ENCODE measurements around the gene C1D. TPM values are rescaled to one million over a fixed set of nuclear protein-coding genes. Genes with fewer than 3 reads are reported as not detected.
A peak's percentile ranks its signal among the peaks of the same experiment; 100 is the strongest.
"Not testable (repeated sequence)": the region's sequence is repeated elsewhere in the genome, so short reads cannot be mapped to it uniquely, and the experiment has no call there.

C1D gene
- total RNA-seq, 1 donor from 2014 or later, result 13.7 TPM

DNA sequence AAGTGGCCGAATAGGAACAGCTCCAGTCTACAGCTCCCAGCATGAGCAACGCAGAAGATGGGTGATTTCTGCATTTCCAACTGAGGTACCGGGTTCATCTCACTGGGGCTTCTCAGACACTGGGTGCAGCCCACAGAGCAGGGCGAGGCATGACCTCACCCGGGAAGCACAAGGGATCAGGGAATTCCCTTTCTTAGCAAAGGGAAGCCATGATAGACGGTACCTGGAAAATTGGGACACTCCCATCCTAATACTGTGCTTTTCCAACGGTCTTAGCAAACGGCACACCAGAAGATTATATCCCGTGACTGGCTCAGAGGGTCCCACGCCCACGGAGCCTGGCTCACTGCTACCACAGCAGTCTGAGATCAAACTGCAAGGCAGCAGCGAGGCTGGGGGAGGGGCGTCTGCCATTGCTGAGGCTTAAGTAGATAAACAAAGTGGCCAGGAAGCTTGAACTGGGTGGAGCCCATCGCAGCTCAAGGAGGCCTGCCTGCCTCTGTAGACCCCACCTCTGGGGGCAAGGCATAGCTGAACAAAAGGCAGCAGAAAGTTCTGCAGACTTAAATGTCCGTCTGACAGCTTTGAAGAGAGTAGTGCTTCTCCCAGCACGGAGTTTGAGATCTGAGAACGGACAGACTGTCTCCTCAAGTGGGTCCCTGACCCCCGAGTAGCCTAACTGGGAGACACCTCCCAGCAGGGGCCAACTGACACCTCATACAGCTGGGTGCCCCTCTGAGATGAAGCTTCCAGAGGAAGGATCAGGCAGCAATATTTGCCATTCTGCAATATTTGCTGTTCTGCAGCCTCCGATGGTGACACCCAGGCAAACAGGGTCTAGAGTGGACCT is 1.2 kb upstream of the C1D start:
- ATAC-seq (ENCODE audit: poor library complexity); intact Hi-C loops (cut with DNase I): not testable (repeated sequence)
- peak; percentile 45 for DNase-seq

DNA sequence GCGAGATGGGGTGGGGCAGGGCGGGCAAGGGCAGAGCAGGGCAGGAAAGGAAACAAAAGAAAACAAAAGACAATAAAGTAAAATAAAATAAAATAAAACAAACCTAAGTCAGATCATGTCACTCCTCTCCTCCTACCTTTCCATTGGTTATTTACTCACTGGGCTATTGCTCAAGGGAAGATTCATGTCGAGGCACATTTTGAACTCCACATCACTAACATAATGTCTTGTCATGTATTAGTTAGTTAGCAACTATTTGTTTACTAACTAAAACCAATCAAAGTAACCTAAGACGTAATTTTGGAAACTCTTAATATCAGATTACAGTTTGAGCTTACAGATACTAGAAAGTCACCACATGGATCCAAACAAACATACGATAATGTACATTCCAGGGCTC is 2.2 kb downstream of the C1D start:
- DNase-seq (no peak), ATAC-seq (ENCODE audit: poor library complexity) (no peak)
- intact Hi-C loops (cut with DNase I), result no loop called here

DNA sequence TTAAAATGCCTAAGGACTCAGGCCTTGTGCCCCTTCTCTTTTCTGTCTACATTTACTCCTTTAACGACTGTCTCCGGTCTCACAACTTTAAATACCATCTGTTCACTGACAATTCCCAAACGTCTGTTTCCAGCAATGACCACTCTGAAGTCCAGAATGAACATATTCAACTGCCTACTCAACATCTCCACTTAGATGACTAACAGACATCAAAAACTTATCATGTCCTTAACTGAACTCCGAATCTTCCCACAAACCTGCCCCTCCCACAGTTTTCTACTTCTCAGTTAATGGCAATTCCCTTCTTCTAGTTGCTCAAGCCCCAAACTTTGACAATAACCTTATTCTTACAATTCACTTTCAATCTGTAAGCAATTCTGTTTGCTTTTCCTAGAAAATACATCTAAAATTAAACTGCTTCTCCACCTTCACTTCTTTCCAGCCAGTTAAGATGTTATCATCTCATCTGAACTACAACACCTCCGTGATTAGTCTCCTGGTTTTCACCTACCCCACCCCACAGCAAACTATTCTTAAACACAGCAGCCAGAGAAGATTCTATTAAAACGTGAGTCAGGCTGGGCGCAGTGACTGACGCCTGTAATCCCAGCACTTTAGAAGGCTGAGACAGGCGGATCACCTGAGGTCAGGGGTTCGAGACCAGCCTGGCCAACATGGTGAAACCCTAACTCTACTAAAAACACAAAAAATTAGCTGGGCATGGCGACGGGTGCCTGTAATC is 2.8 kb downstream of the C1D start:
- DNase-seq (no peak), ATAC-seq (ENCODE audit: poor library complexity) (no peak)
- intact Hi-C loops (cut with DNase I), result no loop called here

DNA sequence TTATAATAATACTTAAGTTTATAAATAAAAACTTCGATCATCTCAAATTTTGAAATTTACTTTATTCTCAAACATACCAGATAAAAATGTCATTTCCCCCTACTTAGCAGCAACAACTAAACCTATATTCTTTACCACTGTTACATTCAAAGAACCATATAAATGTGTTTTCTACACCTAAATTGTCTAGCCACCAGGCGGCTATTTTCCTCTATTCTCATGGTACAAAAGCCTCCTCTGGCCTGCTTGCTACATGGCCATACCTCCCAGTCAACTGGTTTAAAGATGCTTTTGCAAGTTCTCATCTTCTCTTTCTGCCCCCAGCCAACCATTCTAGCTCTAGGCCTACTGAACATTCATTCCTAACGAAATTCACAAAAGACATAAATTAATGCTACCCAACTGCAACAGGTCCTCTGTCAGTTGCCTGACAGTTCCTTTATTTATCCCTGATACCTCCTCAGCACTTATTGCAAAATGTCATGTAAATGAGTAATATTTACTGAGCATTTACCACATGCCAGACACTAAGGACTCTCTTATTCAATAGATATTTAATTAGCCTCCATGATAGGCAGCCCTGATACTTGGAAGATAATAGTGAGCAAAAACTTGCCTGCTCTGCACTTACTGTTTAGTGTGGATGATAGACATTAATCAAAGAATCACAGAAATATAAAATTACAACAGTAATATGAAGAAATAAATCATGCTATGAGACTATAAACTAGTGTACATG is 5.0 kb downstream of the C1D start:
- DNase-seq (no peak), ATAC-seq (ENCODE audit: poor library complexity) (no peak)
- intact Hi-C loops (cut with DNase I), result no loop called here

DNA sequence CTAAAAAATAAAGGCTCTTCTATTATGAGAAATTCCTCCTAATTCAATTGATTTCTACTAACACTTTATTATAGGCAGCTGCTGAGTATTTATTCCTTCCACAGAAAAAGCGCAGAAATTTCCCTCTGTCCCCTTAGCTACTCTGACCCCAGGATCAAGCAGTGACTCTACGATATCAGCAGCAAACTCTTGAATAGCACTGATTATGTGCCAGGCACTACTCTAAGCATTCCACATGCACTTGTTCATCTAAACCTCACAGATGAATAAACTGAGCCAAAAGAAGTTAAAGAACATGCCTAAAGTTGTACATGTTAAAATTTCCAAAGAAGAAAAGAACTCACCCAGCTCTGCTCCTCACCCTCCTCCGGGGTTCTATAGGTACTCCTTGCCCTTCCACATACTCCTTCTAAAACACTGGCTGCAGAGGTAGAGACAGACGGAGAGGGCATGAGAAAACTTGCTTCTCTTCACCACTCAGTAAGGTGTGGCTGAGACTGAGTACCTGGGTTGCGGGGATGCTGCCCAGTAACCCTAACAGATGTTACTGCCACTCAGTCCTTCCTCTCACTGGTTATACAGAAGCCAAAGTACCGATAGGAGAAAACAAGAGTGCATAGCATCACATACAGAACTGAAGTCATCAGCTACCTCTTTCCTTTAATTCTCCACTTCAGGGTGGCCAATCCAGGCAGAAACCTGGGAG is 9.9 kb downstream of the C1D start:
- DNase-seq (no peak), ATAC-seq (ENCODE audit: poor library complexity) (peak; percentile 68)
- intact Hi-C loops (cut with DNase I), result no loop called here

DNA sequence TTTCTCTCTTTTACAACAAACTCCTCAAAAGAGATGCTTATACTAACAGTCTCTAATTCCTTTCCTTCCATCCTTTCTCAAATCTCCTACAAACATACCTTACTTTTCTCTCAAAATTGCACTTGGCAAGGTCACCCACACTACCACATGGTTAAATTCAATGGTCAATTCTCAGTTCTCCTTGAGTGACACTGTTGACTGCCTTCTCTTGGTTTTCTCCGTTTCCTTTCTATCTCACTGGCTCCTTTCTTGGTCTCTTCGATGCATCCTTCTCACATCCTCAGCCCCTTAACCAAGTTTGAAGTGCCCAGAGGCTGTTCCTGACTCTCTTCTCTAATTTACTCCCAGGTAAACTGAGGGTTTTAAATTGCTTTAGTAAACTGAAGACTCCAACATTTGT is 12.5 kb downstream of the C1D start:
- ATAC-seq (ENCODE audit: poor library complexity), result no peak

DNA sequence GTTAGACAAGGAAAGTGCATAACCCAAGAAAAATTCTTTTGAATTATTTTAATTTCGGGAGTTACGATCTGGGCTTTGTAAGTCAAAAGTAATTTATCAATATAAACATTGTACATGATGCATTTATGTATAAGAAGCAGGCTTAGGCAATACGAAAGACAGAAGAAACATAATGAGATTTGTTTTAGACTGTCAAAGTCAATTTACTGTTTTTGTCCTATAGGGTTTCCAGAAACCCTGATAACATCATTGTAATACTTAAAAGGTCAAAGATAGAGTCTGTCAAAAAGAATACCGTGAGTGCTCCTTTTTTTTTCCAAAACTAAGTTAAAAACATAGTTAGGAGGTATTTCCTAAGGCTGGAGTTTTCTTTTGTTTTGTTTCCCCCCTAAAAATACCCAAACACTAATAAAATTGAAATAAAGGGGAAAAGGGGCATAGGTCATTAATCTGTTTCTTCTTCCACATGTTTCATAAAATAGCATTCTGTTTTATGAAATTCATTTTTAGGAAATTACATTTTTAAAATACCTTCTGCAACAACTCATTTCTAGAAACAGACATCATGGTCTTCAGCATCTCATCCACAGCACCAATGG is 16.1 kb downstream of the C1D start:
- intact Hi-C loops (cut with DNase I), result no loop called here
- DNase-seq (no peak), ATAC-seq (ENCODE audit: poor library complexity) (no peak)

More for the DNA sequence above, 12.5 kb downstream of the C1D start:
- intact Hi-C loops (cut with DNase I), result no loop called here
- no peak for DNase-seq

DNA sequence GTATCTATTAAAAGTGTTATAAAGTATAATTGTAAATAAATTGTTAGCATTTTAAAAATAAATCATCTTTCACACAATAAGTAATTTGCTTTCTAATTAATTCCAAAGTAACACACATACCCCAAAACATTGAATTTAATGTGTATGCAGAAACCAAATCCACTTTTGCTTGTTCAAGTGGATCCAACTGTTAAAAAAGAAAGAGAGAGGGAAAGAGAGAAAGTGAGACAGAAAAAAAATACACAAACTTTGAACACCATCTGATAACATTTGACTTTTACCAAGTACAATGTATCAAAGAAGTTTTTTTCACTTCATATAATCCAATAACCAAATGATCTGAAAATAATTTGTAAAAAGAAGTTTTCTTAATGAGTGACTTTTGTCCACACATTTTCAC is 16.6 kb downstream of the C1D start:
- no peak for ATAC-seq (ENCODE audit: poor library complexity)
- intact Hi-C loops (cut with DNase I), result no loop called here

DNA sequence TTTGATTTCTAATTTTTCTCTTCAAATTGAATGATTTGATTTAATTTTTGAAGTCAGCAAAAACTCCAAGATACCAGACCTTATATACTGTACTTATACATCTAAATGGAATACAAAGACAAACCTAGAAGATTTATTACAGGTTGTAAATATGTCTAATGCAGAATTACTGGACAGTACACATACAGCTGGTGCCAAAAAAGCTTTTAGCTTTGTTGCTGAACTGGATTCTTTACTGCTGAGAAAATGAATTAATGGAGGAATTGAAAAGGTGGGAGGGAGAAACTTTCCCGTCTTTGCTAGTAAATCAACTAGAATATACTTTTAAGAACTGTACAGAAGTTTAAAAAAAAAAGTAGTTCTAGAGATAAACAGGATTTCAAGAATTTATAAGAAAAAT is 17.5 kb downstream of the C1D start:
- DNase-seq (no peak), ATAC-seq (ENCODE audit: poor library complexity) (no peak)
- intact Hi-C loops (cut with DNase I), result no loop called here

More for the DNA sequence above, 16.6 kb downstream of the C1D start:
- no peak for DNase-seq

DNA sequence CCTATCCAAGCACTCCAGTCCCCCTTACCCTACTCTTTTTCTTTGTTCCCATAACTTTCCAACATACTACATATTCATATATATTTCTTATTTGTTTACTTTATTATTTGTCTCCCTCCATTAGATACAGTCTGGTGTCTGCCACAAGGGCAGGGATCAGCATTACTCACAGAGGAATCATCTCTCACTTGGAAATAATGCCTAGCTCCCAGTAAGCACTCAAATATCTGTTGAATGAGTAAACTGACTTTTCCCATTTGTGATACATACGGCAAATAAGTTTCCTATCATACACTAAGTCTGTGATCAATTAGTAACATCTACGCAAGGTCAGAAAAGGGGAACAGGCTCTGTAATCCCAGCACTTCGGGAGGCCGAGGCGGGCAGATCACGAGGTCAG is 18.7 kb downstream of the C1D start:
- intact Hi-C loops (cut with DNase I), result no loop called here
- DNase-seq (no peak), ATAC-seq (ENCODE audit: poor library complexity) (no peak)

DNA sequence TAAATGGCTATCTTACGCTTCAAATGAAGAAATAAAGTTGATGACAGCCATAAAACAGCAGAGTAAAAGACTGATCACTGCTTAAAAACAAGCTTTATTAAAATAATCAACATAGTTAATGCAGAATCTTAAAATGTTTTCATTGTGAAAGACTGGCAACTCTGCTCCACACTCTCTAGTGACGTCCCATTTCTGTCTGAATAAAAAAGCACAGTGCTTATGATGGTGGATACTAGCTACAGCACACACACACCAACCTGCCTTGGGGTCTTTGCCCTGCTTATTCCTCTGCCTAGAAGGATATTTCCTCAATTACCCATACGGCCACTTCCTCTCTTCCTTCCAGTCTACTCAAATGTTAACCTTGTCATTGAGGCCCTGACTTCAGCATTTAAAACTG is 19.1 kb downstream of the C1D start:
- ATAC-seq (ENCODE audit: poor library complexity) (no peak), DNase-seq (no peak)
- intact Hi-C loops (cut with DNase I), result no loop called here

DNA sequence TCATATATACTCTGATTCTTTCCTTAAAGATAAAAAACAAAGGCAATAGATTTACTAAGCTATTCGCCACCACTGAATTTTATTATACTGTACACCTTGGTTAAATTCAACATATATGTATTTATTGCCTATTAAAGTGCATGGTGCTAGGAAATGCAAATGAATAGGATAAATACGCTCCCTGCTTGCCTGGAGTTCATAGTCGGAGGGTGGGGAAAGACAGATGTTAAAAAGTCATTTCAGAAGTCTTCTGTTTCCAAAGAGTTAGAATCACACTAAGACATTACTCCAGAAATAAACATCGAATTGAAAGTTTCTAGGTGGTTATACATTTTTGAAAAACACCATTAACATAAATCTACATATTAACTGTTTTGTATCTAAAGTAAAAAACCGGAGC is 19.8 kb downstream of the C1D start:
- DNase-seq (no peak), ATAC-seq (ENCODE audit: poor library complexity) (no peak)
- intact Hi-C loops (cut with DNase I), result no loop called here

DNA sequence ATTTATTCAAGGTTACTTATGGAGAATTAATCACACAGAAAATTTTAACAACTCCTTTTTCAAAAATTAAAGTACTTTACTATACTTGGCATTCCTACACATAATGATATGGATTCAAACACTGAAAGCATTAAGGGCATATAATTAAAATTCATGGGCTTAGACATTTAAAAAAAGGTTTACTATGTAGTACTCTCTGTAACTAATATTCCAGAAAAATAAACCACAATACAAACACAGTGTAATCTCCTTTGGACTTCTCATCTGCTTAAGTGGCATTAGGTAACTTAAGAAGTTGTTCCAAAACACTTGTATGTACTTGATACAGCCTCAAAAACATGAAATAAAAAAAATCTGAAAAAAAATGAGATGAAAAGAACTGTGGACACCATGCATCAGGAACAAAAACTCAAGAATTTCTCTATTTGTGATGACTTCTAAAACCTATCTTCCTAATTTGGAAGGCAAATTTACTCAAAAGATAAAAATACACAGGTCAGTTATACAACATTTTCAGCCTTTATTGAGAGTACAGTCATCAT is 21.0 kb downstream of the C1D start:
- no peak for ATAC-seq (ENCODE audit: poor library complexity)
- intact Hi-C loops (cut with DNase I), result no loop called here
- DNase-seq, result no peak

DNA sequence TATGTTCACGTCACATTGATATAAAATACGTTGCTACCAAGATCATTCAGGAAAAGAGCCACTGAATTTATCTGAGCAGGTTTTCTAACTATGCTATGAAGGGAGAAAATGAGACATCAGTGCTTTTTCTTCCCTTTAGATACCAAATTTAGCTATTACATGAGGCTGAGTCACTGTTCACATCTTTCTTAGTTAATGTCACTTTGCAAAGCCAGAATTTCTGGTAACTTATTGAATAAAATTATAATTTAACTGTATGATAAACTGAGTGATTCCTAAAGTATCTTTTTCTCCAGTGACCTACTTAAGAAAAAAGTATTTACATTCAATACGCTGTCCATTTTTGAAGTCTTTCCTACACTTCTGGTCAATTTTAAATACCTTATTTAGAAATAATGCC is 22.7 kb downstream of the C1D start:
- intact Hi-C loops (cut with DNase I), result no loop called here
- DNase-seq (no peak), ATAC-seq (ENCODE audit: poor library complexity) (no peak)

DNA sequence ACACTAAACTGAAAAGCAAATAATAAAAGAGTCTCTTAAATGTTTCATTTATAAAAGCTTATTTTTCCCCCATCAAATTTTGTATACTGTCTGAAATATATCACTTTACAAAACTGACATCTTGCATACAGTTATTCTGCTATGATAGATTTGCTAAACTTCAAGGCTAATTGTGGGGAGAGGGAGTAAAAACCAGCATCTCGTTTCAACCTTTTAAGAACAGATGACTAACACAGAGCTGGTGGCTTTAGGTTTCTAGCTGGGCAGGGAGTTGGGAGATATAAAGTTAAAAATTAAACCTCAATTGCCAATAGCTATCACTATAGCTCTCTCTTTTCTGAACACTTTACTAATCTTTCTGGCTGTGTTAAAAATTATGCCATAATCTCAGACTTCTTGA is 23.5 kb downstream of the C1D start:
- ATAC-seq (ENCODE audit: poor library complexity) (no peak), DNase-seq (no peak)
- intact Hi-C loops (cut with DNase I), result no loop called here

DNA sequence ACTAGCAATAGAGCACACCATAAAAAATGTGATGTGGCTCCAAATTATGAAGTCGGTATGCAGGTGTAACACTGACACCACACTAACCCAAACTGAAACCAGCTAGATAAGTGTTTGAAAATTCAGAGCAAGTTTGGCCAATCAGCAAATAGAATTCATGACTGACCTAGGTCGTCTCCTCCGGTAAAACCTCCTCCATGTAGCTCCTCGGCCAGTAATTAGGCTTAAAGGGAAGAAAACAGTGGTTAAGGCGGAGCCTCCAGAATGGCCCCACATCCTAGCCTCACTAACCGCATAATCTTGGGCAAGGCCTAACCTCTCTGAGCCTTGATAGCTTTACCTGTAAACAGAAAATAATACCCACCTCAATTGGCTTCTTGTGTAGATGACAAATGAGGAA is 30.1 kb downstream of the C1D start:
- intact Hi-C loops (cut with DNase I), result no loop called here
- DNase-seq (no peak), ATAC-seq (ENCODE audit: poor library complexity) (no peak)

DNA sequence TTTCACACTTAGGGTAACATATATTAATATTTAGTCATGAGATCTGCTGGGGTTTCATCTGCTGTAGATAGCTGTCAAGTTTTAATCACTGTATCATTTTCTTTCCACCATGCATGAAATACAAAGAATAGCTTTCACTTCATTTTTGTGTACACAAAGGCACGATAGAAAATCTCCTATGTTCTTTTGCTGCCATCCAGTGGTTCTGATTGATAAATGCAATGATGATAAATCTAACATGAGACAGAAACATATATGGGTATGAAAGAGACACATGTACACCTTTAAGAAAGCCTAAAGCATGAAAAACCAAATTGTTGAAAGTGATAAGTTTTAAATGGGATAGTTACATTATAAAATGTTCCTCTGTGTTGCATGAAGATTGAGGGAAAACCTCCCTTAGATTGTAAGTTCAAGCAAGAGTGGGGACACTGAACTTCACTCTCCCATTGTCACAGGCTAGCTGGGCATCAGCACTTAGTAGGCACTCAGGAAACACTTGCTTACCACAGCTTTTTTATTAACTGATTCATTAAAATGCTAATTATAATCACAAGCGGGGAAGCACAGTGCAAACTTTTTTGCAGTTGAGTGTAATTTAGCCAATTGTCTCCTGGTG is 31.2 kb downstream of the C1D start:
- ATAC-seq (ENCODE audit: poor library complexity), result peak; percentile 41
- intact Hi-C loops (cut with DNase I), result no loop called here

DNA sequence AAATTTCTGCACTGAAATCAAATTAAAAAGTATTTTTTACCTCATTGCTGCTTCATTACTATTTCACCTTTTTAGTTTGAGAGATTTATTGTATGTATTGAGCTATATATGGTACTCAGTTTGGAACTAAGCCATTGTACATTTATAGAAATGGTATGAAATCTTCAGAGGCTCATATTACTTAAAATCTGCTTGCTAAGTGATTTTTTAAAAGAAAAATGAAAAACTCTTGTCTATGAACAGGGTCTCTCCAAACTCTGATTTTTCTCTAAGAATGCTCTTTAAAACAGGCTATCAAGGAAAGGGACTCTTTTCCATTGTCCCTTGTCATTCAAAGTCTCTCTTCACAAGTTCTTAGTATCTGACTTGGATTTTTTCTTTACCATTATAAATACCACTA is 31.8 kb downstream of the C1D start:
- DNase-seq, result no peak
- ATAC-seq (ENCODE audit: poor library complexity), result no peak
- intact Hi-C loops (cut with DNase I), result no loop called here

More for the DNA sequence above, 31.2 kb downstream of the C1D start:
- no peak for DNase-seq

Data from Right ventricle myocardium superior (tissue), 1 donor.